22Rv1 (cell line): ENCODE measurements around the gene F2.

Experiments
- CTCF ChIP-seq: fragments of 450-650 bp; IDR thresholded peaks from 2 replicates; pipeline ENCODE4 v1.5.1; 2017; ENCODE audit warnings: mild to moderate bottlenecking
- ZFX ChIP-seq: fragments of 450-650 bp; IDR thresholded peaks from 2 replicates; pipeline ENCODE4 v1.6.1; 2017; ENCODE audit warnings: antibody characterized with exemption, borderline replicate concordance

GRCh38 chr11:46733234-46733633 lies 14.2 kb downstream of the F2 start:
- TF ChIP-seq CTCF: no peak
- no peak for TF ChIP-seq ZFX
